LNCAP (cell line): Measurements from ENCODE around the gene TAOK2.

ENCODE experiments used
- CTCF ChIP-seq: fragments of 450-650 bp; IDR thresholded peaks from 2 replicates; pipeline ENCODE4 v1.5.1; 2017; ENCODE audit warnings: mild to moderate bottlenecking

The TAOK2 gene

GRCh38 chr16:29999605-30000004 lies 25.9 kb downstream of the TAOK2 start:
- TF ChIP-seq CTCF: no peak

DNA sequence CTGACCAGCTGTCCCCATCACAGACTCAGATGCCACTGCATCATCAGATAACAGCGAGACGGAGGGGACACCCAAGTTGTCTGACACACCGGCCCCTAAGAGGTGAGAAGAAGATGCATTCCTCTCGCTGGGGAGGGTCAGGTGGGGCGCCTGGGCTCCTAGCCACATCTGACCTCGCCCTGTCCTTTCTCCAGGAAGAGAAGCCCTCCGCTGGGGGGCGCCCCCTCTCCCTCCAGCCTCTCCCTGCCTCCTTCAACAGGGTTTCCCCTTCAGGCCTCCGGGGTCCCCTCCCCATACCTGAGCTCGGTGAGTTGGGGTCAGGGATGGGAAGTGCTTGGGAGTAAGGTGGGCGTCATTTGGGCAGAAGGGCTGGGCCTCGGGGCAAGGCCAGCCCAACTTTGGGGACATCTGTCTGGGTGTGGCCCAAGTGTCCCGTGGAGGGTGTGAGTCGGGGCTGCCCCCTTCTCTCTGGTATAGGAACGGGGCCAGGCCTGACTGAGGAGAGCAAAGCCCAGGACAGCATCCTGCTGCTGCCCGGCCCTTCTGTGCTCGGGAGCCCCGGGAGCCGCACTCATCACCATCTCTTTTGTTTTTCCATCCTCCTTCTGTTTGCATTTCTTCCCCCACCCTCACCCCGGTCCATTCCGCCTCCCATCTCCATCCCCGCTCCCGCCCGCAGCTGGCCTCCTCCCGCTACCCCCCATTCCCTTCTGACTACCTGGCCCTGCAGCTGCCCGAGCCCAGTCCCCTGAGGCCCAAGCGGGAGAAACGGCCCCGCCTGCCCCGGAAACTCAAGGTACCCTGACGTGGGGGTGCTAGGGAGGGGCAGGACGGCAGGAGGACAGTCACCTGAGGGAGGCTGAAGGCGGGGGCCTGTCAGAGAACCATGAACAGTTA lies 27.3 kb downstream of the TAOK2 start:
- no peak for TF ChIP-seq CTCF

DNA sequence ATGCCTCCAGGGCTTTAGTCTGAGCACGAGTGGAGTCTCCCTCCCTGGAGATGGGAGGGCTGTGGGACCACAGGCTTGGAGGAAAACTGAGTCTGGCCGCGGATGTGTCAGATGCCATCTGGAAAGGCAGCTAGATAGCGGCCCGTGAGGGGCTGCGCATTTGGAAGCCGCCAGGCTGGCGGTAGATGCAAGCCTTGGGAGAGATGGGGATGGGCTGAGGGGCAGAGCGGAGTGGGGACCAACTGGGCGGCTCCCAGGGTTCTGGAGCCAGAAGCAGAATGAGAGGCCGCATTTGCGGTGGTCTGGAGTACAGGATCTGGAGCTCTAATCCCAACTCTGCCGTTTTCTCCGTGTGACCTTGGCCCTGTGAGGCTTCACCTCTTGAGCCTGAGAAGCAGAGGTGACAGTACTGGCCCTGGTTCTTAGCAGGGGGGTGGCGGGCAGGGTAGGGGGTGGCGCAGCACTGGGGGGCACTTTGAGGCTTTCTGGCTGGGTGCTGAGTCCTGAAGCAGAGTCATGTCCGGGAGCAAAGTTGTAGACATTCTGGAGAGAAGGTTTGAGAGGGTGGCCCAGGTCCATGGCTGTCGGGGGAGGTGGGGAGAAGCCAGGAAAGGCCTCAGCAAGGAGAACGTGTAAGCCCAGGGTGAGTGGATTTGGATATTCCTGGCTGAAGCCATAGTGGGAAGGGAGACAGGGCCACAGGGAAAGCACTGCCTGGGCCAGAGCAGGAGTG lies 29.1 kb downstream of the TAOK2 start:
- TF ChIP-seq CTCF: no peak

DNA sequence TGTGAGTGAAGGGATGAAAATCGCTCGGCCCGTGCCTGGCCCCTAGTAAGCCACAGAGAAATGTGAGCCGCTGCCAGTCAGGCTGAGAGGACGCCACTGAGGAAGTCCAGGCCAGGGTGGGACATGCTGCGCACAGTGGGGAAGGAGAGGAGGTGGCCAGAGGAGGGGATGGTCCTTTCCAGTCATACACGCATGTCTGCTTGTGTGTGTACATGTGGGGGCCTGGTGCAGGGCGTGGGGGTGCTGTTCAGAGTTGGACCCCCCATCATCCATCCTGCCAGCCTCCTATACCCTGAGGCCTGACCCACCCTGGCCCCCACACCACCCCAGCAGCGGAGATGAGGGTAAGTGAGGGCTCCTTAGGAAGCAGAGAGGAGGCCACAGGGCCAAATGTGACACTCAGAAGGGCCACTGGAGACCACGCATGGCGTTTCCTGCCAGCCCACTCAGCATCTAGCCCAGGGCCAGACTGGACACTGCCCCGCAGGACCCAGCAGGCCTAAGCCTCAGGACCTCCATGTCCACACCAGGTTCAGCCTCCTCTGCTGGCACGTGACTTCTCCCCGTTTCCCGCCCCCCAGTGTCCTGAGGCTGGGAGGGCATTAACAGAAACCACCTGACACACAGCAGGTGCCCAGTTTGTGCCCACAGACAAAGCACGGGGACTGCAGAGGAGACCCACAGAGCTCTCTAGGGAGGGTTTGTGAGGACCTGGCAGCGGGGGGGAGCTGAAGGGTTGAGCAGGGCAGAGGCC lies 30.2 kb downstream of the TAOK2 start:
- TF ChIP-seq CTCF: no peak

- no peak for TF ChIP-seq CTCF
Measured at GRCh38 chr16:30004424-30004776, 30.7 kb downstream of the TAOK2 start.

- TF ChIP-seq CTCF: no peak
Measured at GRCh38 chr16:30004811-30005242, 31.2 kb downstream of the TAOK2 start.

DNA sequence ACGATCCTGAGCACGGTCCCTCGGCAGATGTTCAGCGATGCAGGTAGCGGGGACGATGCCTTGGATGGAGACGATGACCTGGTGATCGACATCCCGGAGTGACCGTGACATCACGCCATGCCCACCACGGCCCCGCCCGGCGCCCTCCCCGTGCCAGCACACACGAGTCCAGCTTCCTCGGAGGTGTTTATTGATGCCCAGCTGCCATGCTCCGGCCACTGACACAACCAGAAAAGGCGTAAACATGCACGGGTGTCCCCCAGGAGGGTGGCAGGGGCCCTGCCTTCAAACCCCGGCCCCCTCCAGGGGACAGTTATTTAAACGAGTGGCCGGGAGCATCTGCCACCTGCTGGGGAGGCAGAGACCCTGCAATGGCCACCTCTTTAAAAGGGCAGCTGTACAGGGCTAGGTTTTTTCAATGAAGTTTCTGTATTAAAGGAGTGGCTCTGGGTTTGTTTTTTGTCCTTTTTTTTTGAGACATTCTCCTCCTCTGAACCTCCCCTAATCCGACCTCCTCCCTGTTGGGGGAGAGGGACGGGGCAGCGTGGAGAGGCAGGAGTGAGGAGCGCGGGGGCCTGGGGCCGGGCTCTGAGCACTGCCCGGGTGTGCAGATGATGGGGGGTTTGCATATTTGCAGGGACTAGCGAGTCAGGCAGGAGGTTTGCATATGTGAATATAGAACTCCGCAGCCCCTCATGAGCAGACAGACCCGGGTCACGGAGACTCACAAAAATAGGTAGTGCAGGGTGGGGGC lies 31.9 kb downstream of the TAOK2 start:
- peak; percentile 82 for TF ChIP-seq CTCF
